Choroid plexus epithelial cell (primary cell): ENCODE measurements around the gene OGFOD1.

Source experiments
- DNase-seq: peaks from one replicate; pipeline ENCODE4 v3.0.0-alpha.2; 2010; ENCODE audit warnings: low read depth
- H3K4me3 ChIP-seq: 2 replicates; pipeline ENCODE4 v1.5.1; 2011; ENCODE audit warnings: low read depth, mild to moderate bottlenecking, control low read depth, low read length, moderate library complexity
- CTCF ChIP-seq: conservative IDR thresholded peaks from 2 replicates; pipeline ENCODE4 v1.5.1; 2011; ENCODE audit warnings: low read depth, mild to moderate bottlenecking, control low read depth, inconsistent platforms, low read length, moderate library complexity

The OGFOD1 gene

GRCh38 chr16:56468800-56469199 lies 17.4 kb downstream of the OGFOD1 start:
- H3K4me3 ChIP-seq, result no peak overlapping the region
- TF ChIP-seq CTCF, result no peak

GRCh38 chr16:56469748-56470147 lies 18.4 kb downstream of the OGFOD1 start:
- no peak for DNase-seq
- H3K4me3 ChIP-seq, result no peak overlapping the region
- TF ChIP-seq CTCF, result no peak

More at GRCh38 chr16:56468800-56469199, 17.4 kb downstream of the OGFOD1 start:
- DNase-seq, result no peak

- no peak for TF ChIP-seq CTCF
These were observed 18.9 kb downstream of the OGFOD1 start for GRCh38 chr16:56470232-56470631.

GRCh38 chr16:56470666-56471065 lies 19.3 kb downstream of the OGFOD1 start:
- DNase-seq, result no peak
- H3K4me3 ChIP-seq, result no peak overlapping the region
- TF ChIP-seq CTCF, result no peak

More at GRCh38 chr16:56470232-56470631, 18.9 kb downstream of the OGFOD1 start:
- H3K4me3 ChIP-seq, result no peak overlapping the region
- DNase-seq, result no peak

- H3K4me3 ChIP-seq, result no peak overlapping the region
- DNase-seq, result peak; percentile 58
- no peak for TF ChIP-seq CTCF
These were observed 23.8 kb downstream of the OGFOD1 start for GRCh38 chr16:56475201-56475600.

GRCh38 chr16:56477096-56477878 lies 25.9 kb downstream of the OGFOD1 start:
- no peak overlapping the region for H3K4me3 ChIP-seq
- DNase-seq, result peak; percentile 96
- no peak for TF ChIP-seq CTCF
